Measurements from ENCODE around the gene YWHAE.
A peak's percentile ranks its signal among the peaks of the same experiment; 100 is the strongest.
"Not testable (repeated sequence)": the region's sequence is repeated elsewhere in the genome, so short reads cannot be mapped to it uniquely, and the experiment has no call there.

YWHAE gene

DNA sequence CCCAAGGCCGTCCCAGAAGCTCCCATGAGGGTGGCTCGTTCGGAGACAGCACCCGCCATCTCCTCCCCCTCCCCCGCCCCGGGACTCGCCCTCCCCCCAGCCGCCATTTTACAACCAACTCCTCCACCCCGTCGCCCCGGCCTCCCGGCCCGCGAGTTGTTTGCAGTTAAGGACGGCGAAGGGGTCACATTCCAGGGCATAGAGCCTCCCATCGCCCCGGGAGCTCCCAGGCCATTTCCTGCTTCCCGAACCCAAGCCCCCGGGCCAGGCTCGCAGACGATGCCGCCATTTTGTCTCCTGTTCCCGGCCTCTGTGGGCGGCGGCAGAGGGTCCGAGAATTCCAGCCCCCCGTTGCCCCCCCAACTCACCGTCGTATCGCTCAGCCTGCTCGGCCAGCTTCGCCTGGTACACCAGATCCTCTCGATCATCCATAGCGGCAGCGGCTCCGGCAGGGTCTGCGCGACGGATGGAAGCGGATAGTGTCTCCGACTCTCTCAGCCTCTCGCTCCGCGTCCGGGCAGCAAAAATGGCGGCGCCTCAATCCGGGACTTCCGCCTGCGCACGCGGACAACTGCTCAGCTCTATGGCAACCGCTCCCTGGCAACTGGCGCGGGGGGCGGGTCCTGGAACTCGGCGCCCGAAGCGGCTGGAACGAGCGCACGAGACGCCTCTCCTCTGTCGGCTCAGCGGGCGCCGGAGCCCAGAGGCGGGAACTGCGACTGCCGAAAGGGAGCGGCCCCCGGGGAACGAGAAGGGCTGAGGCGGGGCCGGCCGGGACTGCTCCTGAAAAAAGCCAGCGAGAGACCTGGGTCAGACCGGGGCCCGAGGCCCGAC lies at the start of gene YWHAE:
Gene YWHAE (minus strand): TSS at position 544 of the 834 bp plus-strand sequence. CDS start 112 bp downstream, at position 432.
- peak; percentile 70 for DNase-seq (ENCODE audit: low read depth)
- peak within 1 kb of the TSS; percentile 93 for H3K4me3 ChIP-seq (ENCODE audit: low read depth, low read length)

DNA sequence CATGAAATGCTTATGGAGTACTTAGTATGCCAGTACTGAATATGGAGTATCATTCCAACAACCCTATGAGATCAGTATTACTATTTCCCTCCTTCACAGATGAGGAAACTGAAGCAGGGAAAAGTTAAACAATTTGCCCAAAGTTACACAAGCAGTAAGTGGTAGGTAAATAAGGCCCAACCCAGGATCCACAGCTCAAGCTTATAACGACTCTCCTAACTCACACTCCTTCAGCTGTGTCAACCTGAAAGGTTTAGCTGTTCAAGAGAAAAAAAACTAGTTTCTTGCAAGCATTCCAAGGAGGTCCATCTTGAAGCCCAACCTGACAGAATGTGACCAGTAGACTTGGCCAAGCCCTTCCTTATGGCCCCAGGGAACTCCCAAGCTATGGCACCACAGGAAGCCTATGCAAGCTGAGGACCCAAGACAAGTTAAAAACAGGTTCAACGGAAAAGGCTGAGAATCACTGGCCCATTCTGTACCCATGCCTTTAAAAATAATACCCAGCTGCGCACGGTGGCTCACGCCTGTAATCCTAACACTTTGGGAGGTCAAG lies 49.5 kb upstream of the YWHAE start:
- DNase-seq (ENCODE audit: low read depth), result no peak

DNA sequence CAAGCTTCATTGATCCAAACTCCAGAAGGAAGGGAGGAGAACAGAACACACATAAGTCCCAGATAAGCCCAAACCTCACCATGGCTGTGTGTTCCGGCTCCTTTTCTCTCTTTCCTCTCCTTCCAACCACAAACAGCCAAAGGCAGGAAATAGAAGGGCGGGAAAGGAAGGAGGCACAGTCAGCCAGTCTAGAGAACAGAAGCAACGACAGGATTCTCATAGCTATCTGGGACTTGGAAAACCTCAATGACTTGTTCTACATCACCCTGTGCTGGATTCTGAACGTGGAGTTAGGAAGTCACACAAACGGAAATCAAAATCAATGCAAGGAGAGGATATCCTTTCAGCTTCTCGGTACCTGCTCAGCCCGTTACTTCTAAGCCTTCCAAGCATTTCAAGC lies 47.0 kb upstream of the YWHAE start:
- DNase-seq (ENCODE audit: low read depth), result no peak
- H3K4me3 ChIP-seq (ENCODE audit: low read depth, low read length), result no peak overlapping the region

More for the DNA sequence above, 49.5 kb upstream of the YWHAE start:
- no peak overlapping the region for H3K4me3 ChIP-seq (ENCODE audit: low read depth, low read length)

DNA sequence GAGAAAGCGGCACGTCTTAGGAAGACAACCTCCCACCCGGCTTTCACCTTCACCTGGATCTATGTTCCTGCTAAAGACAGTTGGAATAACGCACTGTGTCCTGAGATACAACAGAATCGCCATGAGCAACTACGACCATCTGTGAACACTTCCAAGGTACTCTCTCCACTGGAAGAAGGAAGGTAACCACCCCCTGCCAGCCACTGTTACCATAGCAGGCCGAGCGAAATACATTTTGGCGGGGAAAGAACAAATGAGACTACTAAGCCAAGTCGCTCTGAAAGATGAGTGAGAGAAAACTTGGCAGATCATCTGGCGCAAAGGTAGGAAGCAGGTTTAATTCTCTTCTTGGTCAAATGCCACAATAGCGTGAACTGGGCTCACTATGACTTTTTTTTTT lies 46.2 kb upstream of the YWHAE start:
- DNase-seq (ENCODE audit: low read depth), result no peak
- no peak overlapping the region for H3K4me3 ChIP-seq (ENCODE audit: low read depth, low read length)

DNA sequence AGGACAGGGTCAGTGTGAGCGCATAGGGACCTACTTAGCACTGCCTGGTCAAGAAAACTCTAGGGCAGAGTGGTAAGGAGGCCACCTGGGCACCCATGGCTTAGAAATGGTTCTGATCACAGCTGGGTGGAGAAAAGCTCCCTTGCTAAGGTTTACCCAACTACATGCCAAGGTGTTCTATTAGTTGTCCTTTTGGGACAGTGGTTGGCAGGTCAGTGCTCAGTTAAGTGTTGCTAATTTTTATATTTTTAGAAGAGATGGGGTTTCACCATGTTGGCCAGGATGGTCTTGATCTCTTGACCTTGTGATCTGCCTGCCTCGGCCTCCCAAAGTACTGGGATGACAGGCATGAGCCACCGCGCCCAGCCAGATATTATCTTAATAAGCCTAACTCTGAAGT lies 45.7 kb upstream of the YWHAE start:
- not testable (repeated sequence) for DNase-seq (ENCODE audit: low read depth); H3K4me3 ChIP-seq (ENCODE audit: low read depth, low read length)

DNA sequence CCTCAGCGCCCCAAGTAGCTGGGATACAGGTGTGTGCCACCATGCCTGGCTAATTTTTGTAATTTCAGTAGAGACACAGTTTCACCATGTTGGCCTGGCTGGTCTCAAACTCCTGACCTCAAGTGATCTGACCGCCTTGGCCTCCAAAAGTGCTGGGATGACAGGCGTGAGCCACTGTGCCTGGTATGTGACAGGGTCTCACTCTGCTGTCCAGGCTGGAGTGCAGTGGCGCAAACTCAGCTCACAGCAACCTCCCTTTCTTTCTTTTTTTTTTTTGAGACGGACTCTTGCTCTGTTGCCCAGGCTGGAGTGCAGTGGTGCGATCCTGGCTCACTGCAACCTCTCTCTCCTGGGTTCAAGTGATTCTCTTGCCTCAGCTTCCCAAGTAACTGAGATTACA lies 42.7 kb upstream of the YWHAE start:
- not testable (repeated sequence) for H3K4me3 ChIP-seq (ENCODE audit: low read depth, low read length); DNase-seq (ENCODE audit: low read depth)

DNA sequence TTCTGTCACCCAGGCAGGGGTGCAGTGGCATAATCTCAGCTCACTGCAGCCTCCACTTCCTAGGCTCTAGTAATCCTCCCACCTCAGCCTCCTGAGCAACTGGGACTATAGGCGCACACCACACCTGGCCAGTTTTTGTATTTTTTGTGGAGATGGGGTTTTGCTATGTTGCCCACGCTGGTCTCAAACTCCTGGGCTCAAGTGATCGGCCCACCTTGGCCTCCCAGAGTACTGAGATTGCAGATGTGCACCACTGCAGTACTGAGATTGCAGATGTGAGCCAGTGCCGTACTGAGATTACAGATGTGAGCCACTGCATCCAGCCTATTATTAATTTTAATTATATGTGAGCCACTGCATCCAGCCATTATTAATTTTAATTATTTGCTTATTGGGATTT lies 42.2 kb upstream of the YWHAE start:
- DNase-seq (ENCODE audit: low read depth), result no peak
- no peak overlapping the region for H3K4me3 ChIP-seq (ENCODE audit: low read depth, low read length)

DNA sequence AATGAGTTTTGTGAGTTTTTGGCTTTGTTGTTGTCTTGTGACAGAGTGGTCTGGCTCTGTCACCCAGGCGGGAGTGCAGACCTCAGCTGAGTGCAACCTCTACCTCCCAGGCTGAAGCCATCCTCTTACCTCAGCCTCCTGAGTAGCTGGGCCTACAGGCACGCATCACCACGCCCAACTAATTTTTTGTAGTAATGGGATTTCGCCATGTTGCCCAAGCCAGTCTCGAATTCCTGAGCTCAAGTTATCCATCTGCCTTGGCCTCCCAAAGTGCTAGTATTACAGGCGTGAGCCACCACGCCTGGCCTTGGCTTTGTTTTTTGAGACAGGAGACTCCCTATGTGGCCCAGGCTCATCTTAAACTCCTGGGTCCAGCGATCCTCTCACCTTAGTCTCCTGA lies 40.9 kb upstream of the YWHAE start:
- DNase-seq (ENCODE audit: low read depth), result no peak
- no peak overlapping the region for H3K4me3 ChIP-seq (ENCODE audit: low read depth, low read length)

DNA sequence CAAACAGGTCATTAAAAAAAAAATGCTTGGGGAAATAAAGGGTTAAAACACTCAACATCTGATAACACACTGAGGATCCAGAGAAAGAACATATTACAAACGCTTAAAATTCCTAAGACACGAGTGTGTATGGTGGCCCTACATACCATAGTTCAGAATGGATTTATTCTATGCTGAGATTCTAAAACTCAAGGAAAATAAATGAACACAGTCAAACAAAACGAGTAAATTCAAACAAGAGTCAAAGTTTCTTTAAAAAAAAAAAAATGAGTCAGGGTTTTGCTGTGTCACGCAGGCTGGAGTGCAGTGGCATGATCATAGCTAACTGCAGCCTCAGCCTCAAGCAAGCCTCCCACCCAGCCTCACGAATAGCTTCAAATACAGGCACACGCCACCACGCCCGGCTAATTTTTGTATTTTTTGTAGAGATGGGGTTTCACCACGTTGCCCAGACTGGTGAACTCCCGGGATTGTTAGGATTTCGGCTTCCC lies 38.6 kb upstream of the YWHAE start:
- DNase-seq (ENCODE audit: low read depth), result no peak
- H3K4me3 ChIP-seq (ENCODE audit: low read depth, low read length), result no peak overlapping the region

DNA sequence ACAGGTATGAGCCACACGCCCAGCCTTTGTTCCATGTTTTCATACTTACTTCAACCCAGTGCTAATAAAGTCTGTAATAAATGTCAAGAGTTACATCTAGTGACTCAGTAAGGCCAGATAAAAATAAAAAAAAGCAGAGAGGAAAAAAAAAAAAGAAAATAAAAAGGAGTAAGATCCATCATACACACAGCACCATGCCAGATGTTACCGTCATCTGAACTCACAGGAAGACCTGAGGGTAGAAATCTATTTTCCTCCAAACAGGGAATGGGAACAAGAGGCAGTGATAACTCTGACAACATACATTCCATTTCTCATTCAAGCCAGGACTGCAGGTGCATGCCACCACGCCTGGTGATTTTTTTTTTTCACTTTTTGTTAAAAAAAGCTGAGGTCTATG lies 35.3 kb upstream of the YWHAE start:
- no peak for DNase-seq (ENCODE audit: low read depth)
- no peak overlapping the region for H3K4me3 ChIP-seq (ENCODE audit: low read depth, low read length)

DNA sequence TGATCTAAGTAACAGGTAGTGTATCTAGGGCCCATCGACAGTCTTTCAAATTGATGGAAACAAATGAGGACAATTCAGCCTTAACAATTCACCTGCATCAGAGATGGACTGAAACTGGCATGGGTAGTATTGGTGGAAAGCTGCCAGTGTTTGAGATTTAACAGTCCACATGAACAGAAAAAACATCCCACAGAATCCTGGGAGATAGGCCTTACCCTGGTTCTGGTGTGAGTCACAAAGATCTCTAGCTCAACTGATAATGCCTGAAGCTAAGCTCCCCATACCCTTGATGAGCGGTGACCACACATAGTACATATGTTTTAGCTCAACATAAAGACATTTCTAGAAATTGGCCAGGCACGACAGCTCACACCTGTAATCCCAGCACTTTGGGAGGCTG lies 34.1 kb upstream of the YWHAE start:
- H3K4me3 ChIP-seq (ENCODE audit: low read depth, low read length), result no peak overlapping the region
- no peak for DNase-seq (ENCODE audit: low read depth)

DNA sequence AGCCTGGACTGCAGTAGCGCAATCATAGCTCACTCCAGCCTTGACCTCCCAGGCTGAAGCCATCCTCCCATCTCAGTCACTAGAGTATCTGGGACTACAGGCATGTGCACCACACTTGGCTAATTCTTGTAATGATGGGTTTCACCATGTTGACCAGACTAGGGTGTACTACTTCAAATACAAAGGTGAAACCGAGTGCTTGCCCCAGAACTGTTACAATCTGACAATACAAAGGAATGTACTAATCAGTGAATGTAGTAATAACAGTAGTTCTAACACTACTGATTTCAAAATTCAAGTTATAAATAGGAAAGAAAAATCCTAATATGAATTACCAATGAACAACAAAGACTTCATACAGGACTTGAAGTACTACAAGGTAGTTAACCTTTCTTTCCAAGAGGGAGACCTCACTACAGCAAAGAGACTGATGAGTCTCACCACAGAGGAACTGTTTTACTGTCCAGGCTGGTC lies 31.6 kb upstream of the YWHAE start:
- DNase-seq (ENCODE audit: low read depth), result no peak
- H3K4me3 ChIP-seq (ENCODE audit: low read depth, low read length), result no peak overlapping the region

DNA sequence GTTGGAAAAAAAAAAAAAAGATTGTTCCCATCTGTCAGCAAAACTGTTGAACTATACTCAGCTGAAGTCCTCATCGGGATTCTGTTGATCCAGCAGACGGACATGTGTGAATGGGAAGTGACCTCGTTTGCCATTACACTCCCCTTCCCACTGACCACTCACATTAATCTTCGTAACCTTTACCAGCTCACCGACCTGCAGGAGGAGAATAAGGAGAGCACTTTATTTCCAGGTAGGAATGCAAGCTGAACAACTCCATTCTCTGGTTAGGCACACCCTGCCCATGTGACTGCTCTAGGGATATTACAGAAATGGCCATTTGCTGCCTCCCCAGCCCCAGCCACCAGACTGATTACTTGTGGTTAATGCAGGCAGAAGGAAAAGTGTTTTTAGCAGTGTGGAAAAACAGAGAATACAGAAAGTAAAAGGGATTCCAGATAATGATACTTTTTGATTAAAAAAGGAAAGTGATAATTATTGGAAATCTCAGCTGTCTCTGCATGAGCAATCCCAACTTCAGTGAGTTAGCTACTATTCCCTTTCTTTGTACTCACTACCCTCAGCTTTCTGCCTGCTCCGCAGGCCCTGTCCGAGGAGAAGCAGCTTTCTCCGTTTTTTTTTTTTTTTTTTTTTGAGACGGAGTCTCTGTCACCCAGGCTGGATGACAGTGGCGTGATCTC lies 23.6 kb upstream of the YWHAE start:
- no peak for DNase-seq (ENCODE audit: low read depth)
- H3K4me3 ChIP-seq (ENCODE audit: low read depth, low read length), result no peak overlapping the region

DNA sequence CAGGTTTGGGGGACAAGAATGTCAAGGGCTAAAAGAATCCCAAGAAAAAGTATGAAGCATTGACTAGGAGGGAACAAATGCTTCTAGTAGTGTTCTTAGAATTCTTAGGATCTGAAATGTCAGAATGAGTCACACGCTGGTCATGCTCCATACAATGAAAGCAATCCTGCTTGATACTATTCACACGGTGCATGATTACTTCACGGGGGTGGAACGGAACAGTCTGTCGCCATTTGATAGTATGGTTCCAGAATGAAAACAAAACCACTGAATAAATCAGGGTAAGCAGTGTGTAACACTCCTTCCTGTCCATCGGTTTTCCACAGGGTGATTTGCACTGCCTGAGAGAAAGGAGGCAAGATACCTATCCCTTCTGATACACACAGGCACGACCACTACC lies 22.9 kb upstream of the YWHAE start:
- H3K4me3 ChIP-seq (ENCODE audit: low read depth, low read length), result no peak overlapping the region
- peak; percentile 86 for DNase-seq (ENCODE audit: low read depth)

DNA sequence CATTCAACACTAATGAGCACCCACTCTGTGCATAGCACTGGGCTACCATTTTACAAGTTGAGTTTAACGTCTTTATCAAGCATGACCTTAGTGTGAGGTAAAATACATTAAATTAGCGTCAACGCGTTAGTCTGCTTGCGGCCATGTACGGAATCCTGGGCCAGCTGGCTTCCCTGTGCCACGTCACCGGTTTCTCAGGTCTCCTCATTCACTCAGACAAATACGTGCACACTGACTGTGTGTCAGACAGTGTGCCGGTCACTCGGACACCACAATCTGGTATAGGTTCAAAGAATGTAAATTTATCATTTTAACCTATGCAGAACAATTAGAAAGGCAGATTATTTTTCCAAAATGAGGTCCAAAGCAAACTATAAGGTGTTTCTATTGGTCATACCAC lies 21.4 kb upstream of the YWHAE start:
- no peak overlapping the region for H3K4me3 ChIP-seq (ENCODE audit: low read depth, low read length)
- DNase-seq (ENCODE audit: low read depth), result no peak

DNA sequence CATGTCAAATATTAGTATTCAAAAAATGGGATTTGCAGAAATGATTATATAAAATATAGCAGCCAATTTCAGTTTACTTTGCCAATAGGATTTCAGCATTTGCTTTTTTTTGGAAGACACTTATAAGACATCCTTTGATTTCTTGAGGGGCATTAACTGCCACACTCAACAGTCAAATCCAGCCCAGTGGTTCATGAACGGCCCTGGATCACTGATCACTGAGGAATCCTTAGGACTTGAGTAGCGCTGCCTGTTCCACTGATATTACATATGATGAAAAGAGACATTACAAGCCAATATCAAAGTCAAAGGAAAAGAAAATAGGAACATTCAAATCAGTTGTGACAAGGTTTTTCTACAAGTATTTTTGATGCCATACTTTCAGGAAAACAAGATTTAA lies 21.0 kb upstream of the YWHAE start:
- no peak for DNase-seq (ENCODE audit: low read depth)
- no peak overlapping the region for H3K4me3 ChIP-seq (ENCODE audit: low read depth, low read length)

DNA sequence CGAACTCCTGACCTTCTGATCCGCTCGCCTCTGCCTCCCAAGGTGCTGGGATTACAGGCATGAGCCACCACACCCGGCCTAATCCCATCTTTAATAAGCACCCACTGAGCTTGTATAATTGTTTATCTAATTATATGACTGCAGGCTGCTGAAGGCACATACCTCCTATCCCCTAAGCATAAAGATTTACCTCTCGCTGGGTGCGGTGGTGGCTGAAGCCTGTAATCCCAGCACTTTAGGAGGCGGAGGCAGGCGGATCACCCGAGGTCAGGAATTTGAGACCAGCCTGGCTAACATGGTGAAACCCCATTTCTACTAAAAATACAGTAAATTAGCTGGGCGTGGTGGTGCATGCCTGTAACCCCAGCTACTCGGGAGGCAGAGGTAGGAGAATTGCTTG lies 20.1 kb upstream of the YWHAE start:
- H3K4me3 ChIP-seq (ENCODE audit: low read depth, low read length), result no peak overlapping the region

DNA sequence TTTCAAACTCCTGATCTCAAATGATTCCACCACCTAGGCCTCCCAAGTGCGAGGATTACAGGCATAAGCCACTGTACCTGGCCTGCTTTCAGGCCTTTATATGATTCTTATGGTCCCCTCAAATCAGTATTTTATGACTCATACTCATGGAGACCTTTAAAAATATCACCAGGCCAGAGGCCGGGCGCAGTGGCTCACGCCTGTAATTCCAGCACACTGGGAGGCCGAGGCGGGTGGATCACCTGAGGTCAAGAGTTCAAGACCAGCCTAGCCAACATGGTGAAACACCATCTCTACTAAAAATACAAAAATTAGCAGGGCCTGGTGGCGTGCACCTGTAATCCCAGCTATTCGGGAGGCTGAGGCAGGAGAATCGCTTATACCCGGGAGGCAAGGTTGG lies 18.5 kb upstream of the YWHAE start:
- DNase-seq (ENCODE audit: low read depth); H3K4me3 ChIP-seq (ENCODE audit: low read depth, low read length): not testable (repeated sequence)

More for the DNA sequence above, 20.1 kb upstream of the YWHAE start:
- DNase-seq (ENCODE audit: low read depth), result no peak

DNA sequence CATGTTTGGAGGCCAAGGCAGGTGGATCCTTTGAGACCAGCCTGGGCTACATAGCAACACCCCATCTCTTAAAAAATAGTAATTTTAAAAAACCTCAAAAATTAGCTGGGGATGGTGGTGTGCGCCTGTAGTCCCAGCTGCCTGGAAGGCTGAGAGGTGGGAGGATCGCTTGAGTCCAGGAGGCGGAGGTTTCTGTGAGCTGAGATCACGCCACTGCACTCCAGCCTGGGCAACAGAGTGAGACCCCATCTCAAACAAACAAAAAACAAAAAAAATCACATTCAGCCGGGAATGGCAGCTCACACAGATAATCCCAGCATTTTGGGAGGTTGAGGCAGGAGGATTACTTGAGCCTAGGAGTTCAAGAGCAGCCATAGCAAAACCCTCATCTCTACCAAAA lies 16.4 kb upstream of the YWHAE start:
- no peak for DNase-seq (ENCODE audit: low read depth)
- no peak overlapping the region for H3K4me3 ChIP-seq (ENCODE audit: low read depth, low read length)

DNA sequence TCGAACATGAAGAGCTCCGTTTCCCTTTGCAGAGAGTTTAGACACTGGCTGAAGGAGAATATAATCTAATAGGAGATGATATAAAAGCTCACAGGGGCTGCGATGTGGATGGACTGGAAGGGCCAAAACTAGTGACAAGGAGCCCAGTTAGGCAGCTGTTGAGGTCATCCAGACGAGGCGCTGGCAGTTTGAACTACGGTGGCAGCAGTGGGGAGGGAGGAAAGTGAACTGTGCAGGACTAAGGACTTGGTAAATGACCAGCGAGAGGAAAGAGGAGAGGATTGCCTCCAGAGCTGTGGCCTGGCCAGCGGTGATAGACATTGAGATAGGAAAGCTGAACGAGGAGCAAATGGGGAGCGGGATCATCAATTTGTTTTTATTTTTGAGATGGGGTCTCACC lies 14.6 kb upstream of the YWHAE start:
- no peak overlapping the region for H3K4me3 ChIP-seq (ENCODE audit: low read depth, low read length)
- DNase-seq (ENCODE audit: low read depth), result no peak
